MCF 10A (cell line): ENCODE data around the gene CHM. TPM values are rescaled to one million over a fixed set of nuclear protein-coding genes. Genes with fewer than 3 reads are reported as not detected.

Source experiments
- BruUV-seq: library from RNA; stranded (reverse); fragments of 400-500 nt; replicated peaks from 2 replicates; lab custom pipeline; 2021; lab: Mats Ljungman, UMichigan
- CTCF ChIA-PET: fragments of 300-600 bp; sonication (Branson Sonifier 250); formaldehyde crosslinking; extraction: SDS; loops from one replicate; lab custom pipeline; 2021; ENCODE audit warnings: antibody characterized with exemption, inconsistent platforms; lab: Yijun Ruan, JAX
- POLR2A ChIA-PET: fragments of 300-600, 350-650 bp; sonication (Branson Sonifier 250); formaldehyde crosslinking; extraction: SDS; loops from one replicate; lab custom pipeline; 2020; ENCODE audit warnings: antibody characterized with exemption, inconsistent platforms; lab: Yijun Ruan, JAX
- DNase-seq: peaks from one replicate; pipeline ENCODE4 v3.0.0-alpha.2; 2018; ENCODE audit not compliant: unreplicated experiment
- H3K27ac Mint-ChIP-seq: one replicate; pipeline ENCODE4 v1.8.0; 2022; ENCODE audit warnings: mild to moderate bottlenecking, low read depth, mixed read lengths; ENCODE audit not compliant: unreplicated experiment
- H3K27me3 Mint-ChIP-seq: one replicate; pipeline ENCODE4 v1.8.0; 2022; ENCODE audit warnings: mixed read lengths; ENCODE audit not compliant: insufficient read depth, unreplicated experiment
- H3K36me3 Mint-ChIP-seq: one replicate; pipeline ENCODE4 v1.8.0; 2022; ENCODE audit warnings: mild to moderate bottlenecking, moderate library complexity, mixed read lengths; ENCODE audit not compliant: insufficient read depth, unreplicated experiment
- H3K4me1 Mint-ChIP-seq: one replicate; pipeline ENCODE4 v1.8.0; 2022; ENCODE audit warnings: mixed read lengths; ENCODE audit not compliant: insufficient read depth, unreplicated experiment
- H3K4me3 Mint-ChIP-seq: one replicate; pipeline ENCODE4 v1.8.0; 2022; ENCODE audit warnings: mild to moderate bottlenecking, moderate library complexity, mixed read lengths; ENCODE audit not compliant: unreplicated experiment
- H3K9me3 Mint-ChIP-seq: one replicate; pipeline ENCODE4 v1.8.0; 2022; ENCODE audit warnings: mixed read lengths; ENCODE audit not compliant: unreplicated experiment
- CTCF ChIP-seq: fragments of 200-600 bp; IDR thresholded peaks from one replicate; pipeline ENCODE4 v1.8.0; 2022; ENCODE audit warnings: antibody characterized with exemption, mild to moderate bottlenecking; ENCODE audit not compliant: unreplicated experiment
- intact Hi-C: fragments of 100-400 bp; cut with micrococcal nuclease; formaldehyde crosslinking; loops from 2 replicates; pipeline ENCODE4 v1.14.1; 2022
- total RNA-seq: library from RNA; stranded (reverse); gene quantifications from 2 replicates; pipeline ENCODE4 v1.2.3, GENCODE V29; 2022

Gene CHM
- total RNA-seq, 1 experiment from 2014 or later: 38.1 TPM

- Mint-ChIP-seq H3K36me3 (no peaks in the 10 kb centered on the region), H3K27me3 (no peaks in the 10 kb centered on the region), H3K9me3 (no peaks in the 10 kb centered on the region), H3K4me1 (no peaks in the 10 kb centered on the region), H3K27ac (no peak overlapping the region), H3K4me3 (no peak overlapping the region)
- BruUV-seq: no TSS peak
- intact Hi-C loops: no loop called here
- ChIA-PET POLR2A (no interaction called here), CTCF (interaction anchor here (0.6 kb wide), 1 partner anchor 162 kb away, joined by 3 read pairs; no protein-coding TSS in a partner anchor)
- TF ChIP-seq CTCF: no peak
- no peak for DNase-seq
Measured at GRCh38 chrX:86051741-86052140, 4.4 kb upstream of the CHM start.

- no peaks in the 10 kb centered on the region for H3K27me3 Mint-ChIP-seq
- H3K36me3 Mint-ChIP-seq: no peaks in the 10 kb centered on the region
- intact Hi-C loops: no loop called here
- no peak for DNase-seq
- no peak overlapping the region for H3K4me3 Mint-ChIP-seq
- POLR2A ChIA-PET: interaction anchor here (0.7 to 1.6 kb wide), 3 partner anchors 10 to 899 kb away, joined by 3 to 10 read pairs (median 3); no protein-coding TSS in a partner anchor
- TF ChIP-seq CTCF: no peak
- no peaks in the 10 kb centered on the region for H3K9me3 Mint-ChIP-seq
- BruUV-seq: no TSS peak
- CTCF ChIA-PET: interaction anchor here (0.9 kb wide), 1 partner anchor 100 kb away, joined by 6 read pairs; no protein-coding TSS in a partner anchor
- peaks cover 5% of the 10 kb centered on the region for H3K4me1 Mint-ChIP-seq
- H3K27ac Mint-ChIP-seq: no peak overlapping the region
Measured at GRCh38 chrX:86047936-86048280, 550 bp upstream of the CHM start.

- intact Hi-C loops: no loop called here
- H3K4me3 Mint-ChIP-seq: no peak overlapping the region
- POLR2A ChIA-PET: no interaction called here
- H3K9me3 Mint-ChIP-seq: no peaks in the 10 kb centered on the region
- BruUV-seq: no TSS peak
- H3K27me3 Mint-ChIP-seq: no peaks in the 10 kb centered on the region
- H3K27ac Mint-ChIP-seq: no peak overlapping the region
- CTCF ChIA-PET: interaction anchor here (1.0 kb wide), 1 partner anchor 89 kb away, joined by 5 read pairs; no protein-coding TSS in a partner anchor
- no peak for TF ChIP-seq CTCF
- peaks cover 5% of the 10 kb centered on the region for H3K4me1 Mint-ChIP-seq
- DNase-seq: no peak
- H3K36me3 Mint-ChIP-seq: no peaks in the 10 kb centered on the region
Measured at GRCh38 chrX:86044216-86044615, 3.1 kb downstream of the CHM start.

GRCh38 chrX:86039625-86040568 lies 7.5 kb downstream of the CHM start:
- DNase-seq: no peak
- POLR2A ChIA-PET: interaction anchor here (1.1 to 2.5 kb wide), 2 partner anchors 8 kb away, joined by 3 to 10 read pairs; partner anchors contain the start of gene CHM
- no peak overlapping the region for H3K27ac Mint-ChIP-seq
- no peak overlapping the region for H3K4me3 Mint-ChIP-seq
- intact Hi-C loops: no loop called here
- no peaks in the 10 kb centered on the region for H3K36me3 Mint-ChIP-seq
- no peaks in the 10 kb centered on the region for H3K9me3 Mint-ChIP-seq
- CTCF ChIA-PET: interaction anchor here (0.5 kb wide), 1 partner anchor 277 kb away, joined by 3 read pairs; no protein-coding TSS in a partner anchor
- no peaks in the 10 kb centered on the region for H3K27me3 Mint-ChIP-seq
- no TSS peak for BruUV-seq
- TF ChIP-seq CTCF: no peak
- no peaks in the 10 kb centered on the region for H3K4me1 Mint-ChIP-seq
